ENCODE data around the gene MYO1E. TPM values are rescaled to one million over a fixed set of nuclear protein-coding genes. Genes with fewer than 3 reads are reported as not detected.

Gene MYO1E
- total RNA-seq, 4 donors from 2014 or later, result 49.7 to 135 (median 82.2) TPM

DNA sequence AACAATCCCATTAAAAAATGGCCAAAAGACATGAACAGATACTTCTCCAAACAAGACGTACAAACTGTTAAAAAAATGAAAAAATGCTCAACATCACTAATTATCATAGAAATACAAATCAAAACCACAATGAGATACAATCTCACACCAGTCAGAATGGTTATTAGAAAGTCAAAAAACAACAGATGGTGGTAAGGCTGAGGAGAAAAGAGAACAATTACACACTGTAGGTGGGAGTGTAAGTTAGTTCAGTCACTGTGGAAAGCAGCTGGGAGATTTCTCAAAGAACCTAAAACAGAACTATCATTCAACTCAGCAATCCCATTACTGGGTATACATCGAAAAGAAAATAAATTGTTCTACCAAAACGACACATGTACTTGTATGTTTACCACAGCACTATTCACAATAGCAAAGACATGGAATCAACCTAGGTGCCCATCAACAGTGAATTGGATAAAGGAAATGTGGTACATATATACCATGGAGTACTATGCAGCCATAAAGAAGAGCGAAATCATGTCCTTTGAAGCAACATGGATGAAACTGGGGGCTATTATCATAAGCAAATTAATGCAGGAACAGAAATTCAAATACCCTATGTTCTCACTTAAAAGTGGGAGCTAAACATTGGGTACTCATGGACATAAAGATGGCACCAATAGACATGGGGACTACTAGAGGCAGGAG, 51.5 kb downstream of the MYO1E start:
- no peaks in the 10 kb centered on the region for H3K27me3 ChIP-seq
- DNase-seq, result no peak
- WGBS, 2 donors, result 75 to 91% methylated on average over 4 of the region's 4 CpGs
- no peak overlapping the region for H3K27ac ChIP-seq
- H3K4me1 ChIP-seq, result peaks cover 0 to 17% (median 0%) of the 10 kb centered on the region in 3 donors
- no peak overlapping the region for H3K4me3 ChIP-seq
- TF ChIP-seq POLR2A (IDR thresholded peaks at IDR 0.05), result no peak
- TF ChIP-seq, protein P1, sequence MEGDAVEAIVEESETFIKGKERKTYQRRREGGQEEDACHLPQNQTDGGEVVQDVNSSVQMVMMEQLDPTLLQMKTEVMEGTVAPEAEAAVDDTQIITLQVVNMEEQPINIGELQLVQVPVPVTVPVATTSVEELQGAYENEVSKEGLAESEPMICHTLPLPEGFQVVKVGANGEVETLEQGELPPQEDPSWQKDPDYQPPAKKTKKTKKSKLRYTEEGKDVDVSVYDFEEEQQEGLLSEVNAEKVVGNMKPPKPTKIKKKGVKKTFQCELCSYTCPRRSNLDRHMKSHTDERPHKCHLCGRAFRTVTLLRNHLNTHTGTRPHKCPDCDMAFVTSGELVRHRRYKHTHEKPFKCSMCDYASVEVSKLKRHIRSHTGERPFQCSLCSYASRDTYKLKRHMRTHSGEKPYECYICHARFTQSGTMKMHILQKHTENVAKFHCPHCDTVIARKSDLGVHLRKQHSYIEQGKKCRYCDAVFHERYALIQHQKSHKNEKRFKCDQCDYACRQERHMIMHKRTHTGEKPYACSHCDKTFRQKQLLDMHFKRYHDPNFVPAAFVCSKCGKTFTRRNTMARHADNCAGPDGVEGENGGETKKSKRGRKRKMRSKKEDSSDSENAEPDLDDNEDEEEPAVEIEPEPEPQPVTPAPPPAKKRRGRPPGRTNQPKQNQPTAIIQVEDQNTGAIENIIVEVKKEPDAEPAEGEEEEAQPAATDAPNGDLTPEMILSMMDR (IDR thresholded peaks at IDR 0.05), result no peak
- intact Hi-C loops (cut with DNase I), result no loop called here
- no peaks in the 10 kb centered on the region for H3K9me3 ChIP-seq
- no peaks in the 10 kb centered on the region for H3K36me3 ChIP-seq

DNA sequence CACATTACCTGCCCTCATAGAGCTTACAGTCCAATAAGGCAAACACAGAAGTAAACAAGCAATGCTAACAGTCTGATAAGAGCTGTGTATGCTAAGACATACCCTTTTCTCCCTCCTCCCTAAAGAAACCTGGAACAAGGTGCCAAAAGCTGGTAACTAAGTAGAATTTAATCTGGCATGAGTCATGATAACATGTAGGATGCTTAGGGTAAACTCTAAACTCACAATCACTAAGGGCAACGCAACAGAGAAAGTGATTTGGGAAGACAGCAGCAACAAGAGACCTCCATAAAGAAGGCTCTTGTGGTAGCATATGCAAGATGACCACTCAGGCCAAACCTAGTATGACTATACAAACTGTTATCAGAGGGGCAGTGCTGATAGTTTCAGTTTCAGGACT, 55.5 kb downstream of the MYO1E start:
- DNase-seq, result no peak
- 63 to 69% methylated on average over 1 of the region's 1 CpG for WGBS, 2 donors

DNA sequence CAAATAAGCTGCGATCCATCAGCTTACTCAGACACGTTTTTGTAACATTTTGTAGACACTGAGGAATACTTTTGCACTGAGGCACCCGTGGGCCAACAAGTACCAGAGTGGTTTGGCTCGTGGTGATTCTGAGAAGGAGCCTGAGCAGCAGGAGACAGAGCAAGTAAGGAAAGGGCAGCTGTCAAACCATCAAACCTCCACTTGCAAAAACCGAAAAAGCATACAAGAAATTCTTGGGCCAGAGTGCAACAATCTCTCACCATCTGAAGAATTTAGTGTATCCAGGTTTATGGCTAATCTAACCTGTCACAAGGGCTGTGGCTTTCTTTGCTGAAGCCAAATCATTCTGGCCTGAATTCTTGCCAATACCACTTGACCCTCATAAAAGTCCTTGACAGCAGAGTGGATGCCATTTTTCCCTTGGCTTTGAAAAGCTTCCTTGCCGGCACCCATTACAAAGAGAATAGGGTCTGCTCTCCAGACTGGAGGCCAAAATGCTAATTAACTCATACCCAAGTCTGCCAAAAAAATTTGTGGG, 56.7 kb downstream of the MYO1E start:
- Histone ChIP-seq H3K4me3 (no peak overlapping the region), H3K4me1 (peaks cover 0 to 50% (median 26%) of the 10 kb centered on the region in 3 donors), H3K27ac (no peak overlapping the region), H3K27me3 (no peaks in the 10 kb centered on the region), H3K36me3 (no peaks in the 10 kb centered on the region), H3K9me3 (no peaks in the 10 kb centered on the region)
- WGBS, 2 donors, result 54 to 66% methylated on average over 6 of the region's 6 CpGs
- intact Hi-C loops (cut with DNase I), result no loop called here
- TF ChIP-seq, protein P1 (IDR thresholded peaks at IDR 0.05), result no peak
- no peak for TF ChIP-seq POLR2A (IDR thresholded peaks at IDR 0.05)
- DNase-seq, result no peak

More for the DNA sequence above, 55.5 kb downstream of the MYO1E start:
- H3K9me3 ChIP-seq, result no peaks in the 10 kb centered on the region
- H3K36me3 ChIP-seq, result no peaks in the 10 kb centered on the region
- H3K27me3 ChIP-seq, result no peaks in the 10 kb centered on the region
- H3K4me1 ChIP-seq, result peaks cover 0 to 50% (median 26%) of the 10 kb centered on the region in 3 donors
- TF ChIP-seq, protein P1 (IDR thresholded peaks at IDR 0.05), result no peak
- TF ChIP-seq POLR2A (IDR thresholded peaks at IDR 0.05), result no peak
- no peak overlapping the region for H3K27ac ChIP-seq
- H3K4me3 ChIP-seq, result no peak overlapping the region
- intact Hi-C loops (cut with DNase I), result no loop called here

DNA sequence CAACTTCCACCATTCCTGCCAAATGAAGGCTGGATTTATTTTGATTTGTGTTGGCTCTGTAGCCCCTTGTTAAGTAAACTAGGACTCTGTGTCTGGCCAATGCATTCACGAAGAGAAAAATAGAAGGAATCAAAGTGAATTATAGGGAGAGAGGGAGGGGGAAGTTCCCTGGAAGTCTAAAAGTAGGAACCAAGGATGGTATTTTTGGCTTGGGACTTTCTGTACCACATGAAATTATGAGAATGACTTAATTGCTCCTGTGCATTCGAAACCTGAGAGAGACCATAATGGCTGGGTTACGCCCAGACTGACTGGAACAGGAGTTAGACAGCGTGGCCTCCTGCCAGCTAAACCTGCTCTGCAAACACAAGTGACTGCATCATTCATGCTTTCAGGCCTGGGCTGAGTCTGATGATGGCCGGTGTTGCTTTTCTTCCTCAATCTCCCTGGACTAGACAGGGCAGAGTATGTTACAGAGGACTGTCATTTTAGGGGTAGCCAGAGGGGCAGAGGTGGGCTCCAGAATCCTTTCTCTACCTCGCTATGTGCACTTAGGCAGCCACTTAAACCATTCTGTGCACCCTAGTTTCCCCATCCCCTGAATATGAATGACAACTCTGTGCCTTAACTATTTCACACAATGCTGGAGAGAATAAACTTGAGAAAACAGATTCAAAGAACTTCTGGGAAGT, 58.9 kb downstream of the MYO1E start:
- Histone ChIP-seq H3K9me3 (no peaks in the 10 kb centered on the region), H3K27me3 (no peaks in the 10 kb centered on the region), H3K4me3 (no peak overlapping the region), H3K27ac (peak overlapping the region; percentile 55 to 78 (median 72)), H3K36me3 (no peaks in the 10 kb centered on the region), H3K4me1 (peaks cover 0 to 58% (median 26%) of the 10 kb centered on the region in 3 donors)
- TF ChIP-seq, protein P1 (IDR thresholded peaks at IDR 0.05), result no peak
- TF ChIP-seq POLR2A (IDR thresholded peaks at IDR 0.05), result no peak
- DNase-seq, result no peak
- WGBS, 2 donors, result 28 to 39% methylated on average over 6 of the region's 6 CpGs
- intact Hi-C loops (cut with DNase I), result no loop called here

DNA sequence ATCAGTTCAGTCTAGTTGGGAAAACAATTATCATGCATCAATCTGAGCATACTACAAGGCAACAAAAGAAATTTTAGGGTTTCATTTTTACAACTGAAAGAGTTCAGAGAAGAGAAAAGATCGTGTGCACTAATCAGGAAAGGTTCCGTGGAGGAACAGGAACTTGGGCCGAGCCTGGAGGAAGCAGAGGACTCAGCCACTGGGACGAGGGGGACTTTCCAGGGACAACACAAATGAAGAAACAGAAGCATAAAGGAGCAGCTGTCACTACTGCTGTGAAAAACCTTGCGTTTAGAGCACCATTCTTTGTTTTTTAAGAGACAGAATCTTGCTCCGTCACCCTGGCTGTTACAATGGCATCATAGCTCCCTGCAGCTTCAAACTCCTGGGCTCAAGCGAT, 60.5 kb downstream of the MYO1E start:
- intact Hi-C loops (cut with DNase I), result no loop called here
- no peak overlapping the region for H3K4me3 ChIP-seq
- no peaks in the 10 kb centered on the region for H3K9me3 ChIP-seq
- WGBS, 2 donors, result 74 to 82% methylated on average over 7 of the region's 7 CpGs
- DNase-seq, result no peak
- peak overlapping the region in 1 of 4 donors; percentile 78 for H3K27ac ChIP-seq
- no peaks in the 10 kb centered on the region for H3K36me3 ChIP-seq
- no peaks in the 10 kb centered on the region for H3K27me3 ChIP-seq
- H3K4me1 ChIP-seq, result peaks cover 0 to 56% (median 29%) of the 10 kb centered on the region in 3 donors
- TF ChIP-seq, protein P1 (IDR thresholded peaks at IDR 0.05), result no peak
- TF ChIP-seq POLR2A (IDR thresholded peaks at IDR 0.05), result no peak
